AG10803 (cell line): ENCODE data around the gene IPCEF1.
A peak's percentile ranks its signal among the peaks of the same experiment; 100 is the strongest.
"Not testable (repeated sequence)": the region's sequence is repeated elsewhere in the genome, so short reads cannot be mapped to it uniquely, and the experiment has no call there.

Experiments
- DNase-seq: peaks from one replicate; pipeline ENCODE4 v3.0.0; 2010; ENCODE audit warnings: low read depth
- H3K4me3 ChIP-seq: 2 replicates; pipeline ENCODE4 v1.5.1; 2011; ENCODE audit warnings: mild to moderate bottlenecking, low read length, control low read depth
- CTCF ChIP-seq: conservative IDR thresholded peaks from 2 replicates; pipeline ENCODE4 v1.5.1; 2011; ENCODE audit warnings: mild to moderate bottlenecking, low read length, control low read depth, inconsistent platforms

IPCEF1 gene

GRCh38 chr6:154241581-154241980 is 115.0 kb downstream of the IPCEF1 start:
- TF ChIP-seq CTCF, result no peak
- no peak for DNase-seq
- no peak overlapping the region for H3K4me3 ChIP-seq

- not testable (repeated sequence) for H3K4me3 ChIP-seq
- peak; percentile 11 for DNase-seq
Measured at GRCh38 chr6:154241061-154241460, 115.5 kb downstream of the IPCEF1 start.

GRCh38 chr6:154239392-154239791 is 117.2 kb downstream of the IPCEF1 start:
- DNase-seq, result no peak
- TF ChIP-seq CTCF, result no peak
- no peak overlapping the region for H3K4me3 ChIP-seq

- no peak for DNase-seq
- no peak for TF ChIP-seq CTCF
- no peak overlapping the region for H3K4me3 ChIP-seq
Measured at GRCh38 chr6:154238831-154239230, 117.8 kb downstream of the IPCEF1 start.

- no peak overlapping the region for H3K4me3 ChIP-seq
- TF ChIP-seq CTCF, result no peak
- no peak for DNase-seq
Measured at GRCh38 chr6:154236646-154237301, 119.8 kb downstream of the IPCEF1 start.

GRCh38 chr6:154234019-154234772 is 122.4 kb downstream of the IPCEF1 start:
- H3K4me3 ChIP-seq, result no peak overlapping the region
- no peak for TF ChIP-seq CTCF
- no peak for DNase-seq

GRCh38 chr6:154233383-154233782 is 123.2 kb downstream of the IPCEF1 start:
- H3K4me3 ChIP-seq, result no peak overlapping the region
- TF ChIP-seq CTCF, result no peak
- DNase-seq, result no peak
